ENCODE data around the gene MPV17L.
"Not testable (repeated sequence)": the region's sequence is repeated elsewhere in the genome, so short reads cannot be mapped to it uniquely, and the experiment has no call there.

Gene MPV17L

GRCh38 chr16:15451098-15451731 is 55.7 kb downstream of the MPV17L start:
- no peak for TF ChIP-seq CTCF (conservative IDR thresholded peaks at IDR 0.05; ENCODE audit: low read depth, low read length)
- H3K4me3 ChIP-seq (ENCODE audit: low read depth, low read length) = no peak overlapping the region
- no peak for DNase-seq (ENCODE audit: low read depth)

GRCh38 chr16:15452246-15452855 is 56.8 kb downstream of the MPV17L start:
- no peak for DNase-seq (ENCODE audit: low read depth)
- TF ChIP-seq CTCF (conservative IDR thresholded peaks at IDR 0.05; ENCODE audit: low read depth, low read length) = no peak
- no peak overlapping the region for H3K4me3 ChIP-seq (ENCODE audit: low read depth, low read length)

- H3K4me3 ChIP-seq (ENCODE audit: low read depth, low read length); DNase-seq (ENCODE audit: low read depth): not testable (repeated sequence)
These were observed 57.7 kb downstream of the MPV17L start for GRCh38 chr16:15453296-15453695.

GRCh38 chr16:15454933-15455332 is 59.4 kb downstream of the MPV17L start:
- DNase-seq (ENCODE audit: low read depth); H3K4me3 ChIP-seq (ENCODE audit: low read depth, low read length): not testable (repeated sequence)

- no peak for DNase-seq (ENCODE audit: low read depth)
- no peak for TF ChIP-seq CTCF (conservative IDR thresholded peaks at IDR 0.05; ENCODE audit: low read depth, low read length)
- no peak overlapping the region for H3K4me3 ChIP-seq (ENCODE audit: low read depth, low read length)
These were observed 61.8 kb downstream of the MPV17L start for GRCh38 chr16:15457400-15457799.

GRCh38 chr16:15457958-15458357 is 62.4 kb downstream of the MPV17L start:
- H3K4me3 ChIP-seq (ENCODE audit: low read depth, low read length) = no peak overlapping the region
- no peak for DNase-seq (ENCODE audit: low read depth)
- TF ChIP-seq CTCF (conservative IDR thresholded peaks at IDR 0.05; ENCODE audit: low read depth, low read length) = no peak

GRCh38 chr16:15459791-15460190 is 64.2 kb downstream of the MPV17L start:
- no peak overlapping the region for H3K4me3 ChIP-seq (ENCODE audit: low read depth, low read length)
- no peak for DNase-seq (ENCODE audit: low read depth)
- no peak for TF ChIP-seq CTCF (conservative IDR thresholded peaks at IDR 0.05; ENCODE audit: low read depth, low read length)

GRCh38 chr16:15460601-15461000 is 65.0 kb downstream of the MPV17L start:
- DNase-seq (ENCODE audit: low read depth) = no peak
- H3K4me3 ChIP-seq (ENCODE audit: low read depth, low read length) = no peak overlapping the region
- no peak for TF ChIP-seq CTCF (conservative IDR thresholded peaks at IDR 0.05; ENCODE audit: low read depth, low read length)
